Activated T-cell treated with anti-CD3 and anti-CD28 coated beads, Interleukin-2, amount 50 U/mL, for 48 hours (primary cell): ENCODE measurements around the gene SOX8.

Experiments used
- DNase-seq, 2 experiments: peaks; one replicate each; pipeline ENCODE4 v3.0.0-alpha.2; 2020

The SOX8 gene

DNA sequence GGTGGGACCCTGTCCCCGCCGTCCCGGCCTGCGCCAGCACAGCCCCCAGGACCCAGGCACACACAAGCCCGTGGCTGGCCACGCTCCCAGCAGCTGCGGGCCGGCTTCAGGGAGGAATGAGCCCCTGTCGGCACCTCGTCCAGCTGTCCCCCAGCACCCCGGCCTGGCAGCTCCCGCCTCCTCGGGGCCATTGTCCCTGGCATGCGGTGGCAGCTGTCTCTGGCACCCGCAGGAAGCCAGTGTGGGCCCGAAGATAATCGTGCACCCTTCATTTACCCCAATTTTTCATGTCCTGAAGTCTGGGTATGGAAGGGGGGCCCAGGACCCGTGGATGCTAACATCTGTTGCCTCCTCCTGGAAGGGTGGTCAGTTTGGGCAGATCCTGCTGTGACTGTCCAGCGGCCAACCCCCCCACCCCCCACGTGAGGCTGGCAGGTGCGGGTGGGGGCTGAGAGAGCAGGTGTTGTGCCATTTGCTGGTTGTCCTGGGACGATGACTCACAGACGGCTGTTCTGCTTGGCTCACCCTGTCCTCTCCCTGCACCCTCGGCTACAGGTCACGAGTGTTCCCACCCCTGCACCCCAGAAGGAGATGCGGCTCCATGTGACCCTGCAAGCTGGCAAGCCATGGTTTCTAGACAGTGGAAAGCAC, 6.8 kb upstream of the SOX8 start:
- no peak for DNase-seq

DNA sequence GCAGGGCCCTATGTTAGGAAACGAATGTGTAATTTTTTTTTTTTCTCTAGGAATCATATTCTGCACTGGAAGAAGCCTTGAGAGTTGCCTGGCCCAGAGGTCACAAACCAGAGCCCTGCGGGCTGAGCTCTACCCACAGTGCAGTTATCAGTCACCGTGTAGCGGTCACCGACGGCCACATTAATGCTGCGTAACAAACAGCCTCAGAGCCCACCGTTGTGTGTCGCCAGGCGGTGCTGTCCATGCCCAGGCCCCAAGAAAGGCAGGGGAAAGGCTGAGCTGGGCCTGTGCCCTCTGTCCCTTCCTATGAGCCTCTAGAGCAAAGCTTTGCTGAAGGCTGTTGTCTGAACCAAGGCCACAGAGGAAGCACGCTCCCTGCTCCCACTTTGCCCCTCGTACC, 6.3 kb upstream of the SOX8 start:
- no peak for DNase-seq

DNA sequence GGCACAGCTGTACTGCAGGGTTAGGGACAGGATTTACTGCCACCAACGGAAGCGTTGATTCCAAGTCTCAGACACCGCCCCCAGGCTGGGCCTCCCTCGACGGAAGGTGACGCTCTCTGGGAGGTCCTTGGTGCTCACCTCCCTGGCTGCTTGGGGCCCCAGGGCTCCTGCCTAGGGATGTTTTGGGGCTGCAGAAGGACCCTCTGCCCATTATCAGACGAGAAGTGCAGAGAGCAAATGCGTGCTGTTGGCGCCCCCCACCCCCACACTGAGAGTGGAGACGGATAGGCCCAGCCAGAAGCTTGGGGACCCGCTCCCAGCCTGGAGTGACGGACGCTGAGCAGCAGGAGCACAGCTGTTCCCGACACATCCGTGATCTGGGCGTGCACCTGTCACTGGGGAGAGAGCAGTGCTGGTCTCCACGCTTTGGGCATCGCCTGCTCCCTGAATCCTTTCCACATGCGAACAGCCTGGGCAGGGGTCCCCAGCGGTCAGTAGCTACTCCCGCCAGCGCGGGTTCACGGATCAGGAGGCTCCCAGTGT, 5.1 kb upstream of the SOX8 start:
- no peak for DNase-seq

DNA sequence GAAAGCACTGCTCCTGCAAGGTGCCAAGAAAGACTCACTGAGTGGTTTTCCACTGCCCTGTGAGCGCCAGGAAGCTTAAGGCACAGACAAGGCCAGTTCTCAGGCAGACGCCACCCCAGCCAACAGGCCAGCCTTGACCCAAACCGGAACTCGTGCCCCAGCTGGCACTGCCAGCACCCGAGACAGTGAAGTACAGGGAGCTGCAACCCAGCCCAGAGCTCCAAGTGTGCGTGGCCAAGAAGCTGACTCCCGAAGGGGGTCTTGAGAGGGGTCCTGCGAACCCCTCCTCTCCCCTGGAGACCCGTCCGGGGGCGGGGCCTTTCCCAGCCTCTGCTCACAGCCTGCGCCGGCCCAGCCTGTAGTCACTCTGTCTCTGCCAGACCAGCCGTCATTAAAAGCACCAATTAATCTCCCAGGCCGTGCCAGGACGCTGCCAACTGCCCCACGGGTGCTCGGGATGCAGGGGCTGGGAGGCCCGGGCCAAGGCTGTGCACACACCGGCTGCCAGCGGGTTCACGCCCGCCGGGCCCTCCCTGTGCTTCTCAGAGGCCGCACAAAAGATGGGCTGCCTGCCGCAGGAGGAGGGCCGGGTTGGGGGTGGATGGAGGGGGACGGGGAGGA, 4.4 kb upstream of the SOX8 start:
- no peak for DNase-seq

DNA sequence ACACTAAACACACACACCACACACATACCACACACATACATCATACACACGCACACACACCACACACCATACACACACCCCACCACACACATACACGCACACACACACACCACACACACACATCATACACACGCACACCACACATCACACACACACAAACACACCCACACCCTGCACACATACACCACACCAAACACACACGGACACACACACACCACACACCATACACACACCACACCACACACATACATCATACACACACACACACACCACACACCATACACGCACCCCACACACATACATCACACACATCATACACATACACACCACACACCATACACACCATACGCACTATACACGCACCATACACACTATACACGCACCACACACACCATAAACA, 3.7 kb upstream of the SOX8 start:
- DNase-seq: no peak

DNA sequence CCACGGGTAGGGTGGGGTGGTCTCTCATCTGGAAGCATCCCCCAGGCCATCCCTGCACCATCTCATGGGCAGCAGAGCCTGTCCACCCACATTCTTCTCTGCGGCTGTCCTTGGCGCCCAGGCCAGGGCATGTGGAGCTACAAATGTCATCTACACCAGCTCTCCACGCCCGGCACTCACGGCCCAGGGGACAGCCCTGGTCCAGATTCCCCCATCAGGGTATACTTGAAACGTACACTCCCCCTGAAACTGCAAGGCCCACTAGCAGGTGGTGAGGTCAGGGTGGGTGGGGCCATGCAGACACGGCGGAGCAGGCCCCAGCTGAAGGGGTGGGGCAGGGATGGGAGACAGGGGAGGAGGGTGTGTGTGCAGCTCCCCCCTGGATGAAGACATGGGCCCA, 3.2 kb upstream of the SOX8 start:
- no peak for DNase-seq

DNA sequence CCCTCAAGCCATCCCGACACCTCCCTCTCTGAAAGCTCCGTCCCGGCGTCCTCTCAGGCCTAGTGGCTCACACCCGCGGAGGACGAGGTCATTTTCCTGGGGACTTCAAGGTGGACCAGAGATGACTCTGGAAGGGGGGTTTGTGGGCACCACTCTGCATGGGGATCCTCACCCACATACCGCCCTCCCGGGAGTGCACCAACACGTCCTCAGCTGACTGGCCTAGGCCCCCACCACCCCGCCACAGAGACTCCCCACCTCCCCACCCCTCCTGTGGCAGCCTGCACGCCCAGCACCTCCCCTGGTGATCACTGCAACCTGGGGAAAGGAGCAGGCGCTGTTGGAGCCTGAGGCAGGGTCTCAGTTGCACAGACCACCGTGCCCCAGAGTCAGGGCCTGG, 2.4 kb upstream of the SOX8 start:
- no peak for DNase-seq

DNA sequence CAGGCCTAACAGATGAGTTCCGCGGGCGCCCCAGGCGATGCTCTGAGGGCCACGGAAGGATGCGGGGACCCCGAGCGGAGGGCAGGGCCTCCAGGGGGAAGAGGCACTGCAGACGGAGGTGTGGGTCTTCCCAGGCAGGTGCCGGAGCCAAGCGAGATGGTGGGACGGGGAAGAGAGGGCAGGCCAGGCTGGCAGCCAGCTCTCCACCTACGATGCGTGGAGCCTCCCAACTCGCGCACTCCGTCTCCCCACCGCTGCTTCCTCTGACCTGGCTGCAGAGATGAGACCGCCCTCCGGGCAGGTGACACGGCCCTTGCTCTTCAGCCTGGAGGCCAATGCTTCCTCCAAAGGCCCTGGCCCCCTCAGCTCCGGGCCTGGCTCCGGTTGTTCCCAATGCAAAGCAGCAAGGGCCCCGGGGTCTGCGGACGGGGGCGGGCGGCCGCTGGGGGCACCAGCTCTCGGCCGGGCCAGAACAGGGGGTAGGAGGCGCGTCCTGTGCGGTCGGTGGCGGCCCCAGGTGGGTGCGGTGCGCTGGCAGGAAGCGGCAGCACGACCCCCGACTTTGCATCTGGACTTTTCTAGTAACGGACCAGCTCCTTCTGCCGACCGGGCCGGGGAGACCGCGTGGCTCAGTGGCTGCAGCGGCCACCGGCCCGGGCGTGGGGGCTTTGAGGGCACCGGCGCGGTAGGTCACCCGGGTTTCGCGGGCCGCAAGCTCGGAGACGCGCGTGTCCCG, 1.5 kb upstream of the SOX8 start:
- DNase-seq: no peak

DNA sequence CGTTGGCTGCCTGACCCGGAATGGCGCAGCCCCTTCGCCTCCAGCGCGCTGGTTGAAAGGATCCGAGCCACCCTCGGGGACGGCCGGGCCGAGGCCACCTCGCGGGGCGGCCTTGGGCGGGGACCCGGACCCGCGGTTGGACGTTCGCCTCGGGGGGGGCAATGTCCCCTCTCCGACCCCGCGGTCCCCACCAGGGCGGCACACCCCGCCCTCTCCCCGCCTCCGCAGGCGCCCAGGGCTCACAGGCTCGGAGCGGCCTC, 1.0 kb upstream of the SOX8 start:
- DNase-seq: no peak

DNA sequence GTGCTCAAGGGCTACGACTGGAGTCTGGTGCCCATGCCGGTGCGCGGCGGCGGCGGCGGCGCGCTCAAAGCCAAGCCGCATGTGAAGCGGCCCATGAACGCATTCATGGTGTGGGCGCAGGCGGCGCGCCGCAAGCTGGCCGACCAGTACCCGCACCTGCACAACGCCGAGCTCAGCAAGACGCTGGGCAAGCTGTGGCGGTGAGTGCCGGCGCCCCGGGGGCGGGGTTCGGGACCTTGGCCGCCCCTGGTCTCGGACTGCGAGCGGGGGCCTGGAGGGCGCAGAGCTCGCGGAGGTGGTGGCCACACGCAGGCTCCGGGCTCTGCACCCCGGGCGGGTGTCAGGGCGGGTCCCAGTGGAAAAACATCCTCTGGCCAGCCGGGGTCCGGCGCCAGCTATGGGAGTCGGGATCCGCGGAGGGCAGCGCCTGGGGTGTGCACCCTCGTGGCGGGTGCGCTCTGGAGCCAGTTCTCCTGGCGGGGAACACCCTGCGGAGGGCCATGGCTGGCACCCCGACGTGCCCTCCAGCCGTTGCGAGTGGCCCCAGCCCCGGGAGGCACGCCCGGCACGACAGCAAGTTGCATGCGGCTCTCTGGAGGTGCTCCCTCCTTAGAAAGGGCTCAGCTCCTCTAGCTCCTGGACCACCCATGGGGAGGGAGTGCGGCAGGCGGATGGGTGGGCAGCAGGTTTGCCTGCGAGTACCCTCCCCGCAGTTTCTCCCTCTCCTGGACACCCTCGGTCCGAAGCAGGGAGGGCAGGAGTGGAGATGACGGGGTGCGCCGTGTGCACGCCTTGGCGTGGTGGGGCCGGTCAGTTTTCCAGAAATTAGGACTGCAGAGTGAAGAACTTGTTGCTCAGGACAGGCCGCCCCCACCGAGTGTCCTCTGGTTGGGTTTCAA, 824 bp downstream of the SOX8 start:
- DNase-seq: peak in 1 of 2 experiments; percentile 54

DNA sequence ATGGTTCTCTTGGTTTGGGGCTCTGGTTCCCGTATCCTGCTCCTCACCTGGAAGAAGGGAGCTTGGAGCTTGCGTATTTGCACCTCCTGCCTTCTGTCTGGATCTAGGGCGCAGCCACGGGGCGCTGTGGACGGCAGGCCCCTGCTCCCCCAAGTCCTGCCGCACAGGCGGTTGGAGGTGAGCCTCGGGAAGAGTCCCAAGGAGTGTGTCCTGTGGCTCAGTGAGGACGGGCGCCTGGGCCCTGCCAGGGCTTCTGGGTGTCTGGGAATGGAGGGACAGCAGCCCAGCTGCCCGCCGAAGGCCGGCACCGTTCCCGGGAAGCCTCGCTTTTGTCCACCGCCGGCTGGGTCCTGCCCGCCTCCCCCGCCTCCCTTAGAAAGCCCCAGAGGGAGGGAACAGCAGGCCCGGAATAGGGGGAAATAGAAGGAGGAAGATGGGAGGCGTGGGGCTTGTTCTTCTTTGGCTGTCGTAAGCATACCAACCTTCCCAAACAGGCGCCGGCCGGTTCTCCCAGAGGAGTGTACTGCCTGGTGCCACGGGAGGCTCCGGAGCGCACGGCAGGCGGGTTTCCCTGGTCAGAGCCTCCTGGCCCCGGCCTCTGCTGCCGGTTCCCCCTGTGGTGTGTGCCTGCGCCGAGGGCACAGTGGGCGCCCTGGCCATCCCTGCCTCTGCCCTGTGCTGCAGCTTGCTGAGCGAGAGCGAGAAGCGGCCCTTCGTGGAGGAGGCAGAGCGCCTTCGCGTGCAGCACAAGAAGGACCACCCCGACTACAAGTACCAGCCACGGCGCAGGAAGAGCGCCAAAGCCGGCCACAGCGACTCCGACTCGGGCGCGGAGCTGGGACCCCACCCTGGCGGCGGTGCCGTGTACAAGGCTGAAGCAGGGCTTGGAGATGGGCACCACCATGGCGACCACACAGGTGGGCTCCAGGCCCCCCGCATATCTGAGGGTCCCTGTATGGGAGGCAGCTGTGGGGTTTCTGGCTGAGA, 1.8 kb downstream of the SOX8 start:
- no peak for DNase-seq

DNA sequence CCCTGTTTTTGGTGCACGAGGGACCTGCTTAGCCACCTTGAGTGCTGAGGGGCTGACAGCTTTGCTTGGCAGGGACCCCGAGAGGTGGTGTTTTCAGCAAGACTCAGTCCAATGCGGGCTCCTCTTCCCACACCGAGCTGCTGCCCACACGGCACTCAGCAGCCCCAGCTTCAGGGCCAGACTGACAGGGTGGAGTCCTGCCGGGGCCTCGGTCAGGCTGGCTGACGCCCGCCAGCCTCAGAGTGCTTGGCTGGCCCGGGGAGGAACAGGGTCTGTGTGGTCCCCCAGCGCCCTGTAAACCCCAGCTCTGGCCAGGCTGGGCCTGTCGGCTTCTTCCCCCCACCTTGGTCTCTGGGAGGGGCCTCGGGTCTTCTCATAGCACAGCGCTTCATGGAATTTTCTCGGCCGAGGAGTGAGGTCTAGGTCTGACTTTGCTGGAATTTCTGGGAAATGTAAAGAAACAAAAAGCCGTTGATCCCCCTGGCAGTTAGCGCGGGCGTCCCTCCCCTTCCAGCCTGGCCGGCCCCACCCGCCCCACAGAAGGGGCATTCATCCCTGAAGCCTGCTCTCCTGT, 2.6 kb downstream of the SOX8 start:
- DNase-seq: no peak

DNA sequence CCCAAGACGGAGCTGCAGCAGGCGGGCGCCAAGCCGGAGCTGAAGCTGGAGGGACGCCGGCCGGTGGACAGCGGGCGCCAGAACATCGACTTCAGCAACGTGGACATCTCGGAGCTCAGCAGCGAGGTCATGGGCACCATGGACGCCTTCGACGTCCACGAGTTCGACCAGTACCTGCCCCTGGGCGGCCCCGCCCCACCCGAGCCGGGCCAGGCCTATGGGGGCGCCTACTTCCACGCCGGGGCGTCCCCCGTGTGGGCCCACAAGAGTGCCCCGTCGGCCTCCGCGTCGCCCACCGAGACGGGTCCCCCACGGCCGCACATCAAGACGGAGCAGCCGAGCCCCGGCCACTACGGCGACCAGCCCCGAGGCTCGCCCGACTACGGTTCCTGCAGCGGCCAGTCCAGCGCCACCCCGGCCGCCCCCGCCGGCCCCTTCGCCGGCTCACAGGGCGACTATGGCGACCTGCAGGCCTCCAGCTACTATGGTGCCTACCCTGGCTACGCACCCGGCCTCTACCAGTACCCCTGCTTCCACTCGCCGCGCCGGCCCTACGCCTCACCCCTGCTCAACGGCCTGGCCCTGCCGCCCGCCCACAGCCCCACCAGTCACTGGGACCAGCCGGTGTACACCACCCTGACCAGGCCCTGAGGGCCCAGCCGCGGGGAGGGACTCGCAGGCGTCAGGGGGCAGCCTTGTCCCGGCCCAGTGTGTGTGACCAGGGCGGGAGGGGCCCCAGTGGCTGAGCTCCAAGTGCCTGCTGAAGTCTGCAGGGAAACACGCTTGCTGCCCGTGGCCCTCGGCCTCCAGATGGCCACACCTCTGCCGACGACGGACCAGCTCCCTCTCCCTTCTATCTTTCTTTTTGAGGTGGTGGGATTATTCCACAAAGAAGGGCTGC, 3.4 kb downstream of the SOX8 start:
- no peak for DNase-seq

DNA sequence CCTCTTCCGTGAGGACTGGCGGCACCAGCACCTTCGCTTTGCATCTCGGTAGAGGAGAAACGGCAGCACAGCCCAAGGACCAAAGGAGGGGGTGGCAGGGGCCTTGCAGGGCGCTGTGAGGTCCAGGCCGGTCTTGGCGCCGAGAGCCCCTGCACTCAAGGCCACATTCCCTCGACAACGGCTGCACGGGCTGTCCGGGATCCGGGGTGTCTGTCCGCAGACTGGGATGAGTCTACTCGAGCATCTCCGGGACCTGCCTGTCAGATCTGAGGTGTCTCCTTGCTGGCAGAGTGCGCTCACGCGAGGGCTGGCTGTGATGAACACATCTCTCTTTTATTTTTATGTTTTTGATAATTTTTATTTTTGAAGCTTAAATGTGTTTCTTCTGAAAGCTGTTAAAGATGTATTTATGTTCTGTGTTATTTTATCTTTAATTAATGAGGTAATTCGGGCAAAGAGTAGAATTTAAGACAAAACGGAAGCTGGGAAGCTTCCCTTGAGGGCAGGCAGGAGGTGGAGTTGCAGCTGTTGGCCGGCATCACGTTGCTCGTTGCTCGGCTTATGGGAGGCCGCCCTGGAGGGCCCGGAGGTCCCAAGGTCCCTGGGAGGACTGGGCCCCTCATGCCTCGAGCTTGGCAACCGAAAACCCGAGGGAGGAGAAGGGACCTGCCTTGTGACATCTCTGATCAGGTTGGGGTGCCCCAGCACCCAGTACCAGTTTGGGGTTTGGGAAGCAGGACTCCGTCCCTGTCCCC, 4.3 kb downstream of the SOX8 start:
- no peak for DNase-seq

DNA sequence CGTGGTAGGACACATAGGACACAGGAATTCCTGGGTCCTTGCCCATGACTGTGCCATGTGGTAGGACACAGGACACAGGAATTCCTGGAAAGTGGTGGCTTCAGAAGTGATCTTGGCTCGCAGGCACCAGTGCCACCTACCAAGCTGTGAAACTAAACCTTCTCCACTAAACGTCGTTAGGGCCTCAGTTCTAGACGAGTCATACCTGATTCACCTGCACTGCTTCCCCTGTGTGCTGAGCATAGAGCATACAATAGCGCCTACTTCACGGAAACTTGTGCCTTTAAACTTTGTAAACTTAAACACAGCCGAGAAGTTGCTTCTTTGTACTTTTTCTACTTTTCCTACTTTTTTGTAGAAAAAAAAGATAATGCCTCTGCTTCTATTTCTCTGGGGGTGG, 4.8 kb downstream of the SOX8 start:
- no peak for DNase-seq

DNA sequence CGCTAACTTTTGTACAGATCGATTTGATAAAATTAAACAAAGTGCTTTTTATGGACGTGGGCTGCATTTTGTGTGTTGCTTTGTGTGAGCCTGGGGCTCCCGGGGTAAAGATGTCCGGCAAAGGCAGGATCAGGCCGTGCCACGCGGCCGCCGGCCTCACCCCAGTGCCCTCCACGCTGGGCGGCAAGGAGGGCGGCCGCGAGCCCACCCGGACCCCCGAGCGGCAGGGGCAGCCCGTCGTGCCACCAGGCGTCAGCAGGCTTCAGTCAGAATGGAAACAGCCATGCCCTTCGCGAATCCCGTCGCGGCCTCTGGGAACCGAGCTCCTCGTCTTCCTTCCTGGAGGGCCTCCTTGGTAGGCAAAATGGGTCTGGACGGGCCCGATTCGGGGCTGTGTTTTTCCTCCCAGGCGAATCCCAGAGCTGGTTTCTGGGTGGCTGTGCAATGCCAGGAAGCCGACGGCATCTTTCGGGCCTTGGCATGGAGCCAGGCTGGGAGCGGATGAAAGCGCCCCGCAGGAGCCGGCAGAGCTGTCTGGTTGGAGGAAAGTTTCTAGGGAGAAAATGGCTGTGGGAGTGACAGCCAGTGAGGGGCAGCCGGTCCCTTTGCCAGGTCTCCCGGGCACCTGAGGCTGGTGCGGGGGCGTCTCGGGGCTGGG, 5.5 kb downstream of the SOX8 start:
- no peak for DNase-seq

DNA sequence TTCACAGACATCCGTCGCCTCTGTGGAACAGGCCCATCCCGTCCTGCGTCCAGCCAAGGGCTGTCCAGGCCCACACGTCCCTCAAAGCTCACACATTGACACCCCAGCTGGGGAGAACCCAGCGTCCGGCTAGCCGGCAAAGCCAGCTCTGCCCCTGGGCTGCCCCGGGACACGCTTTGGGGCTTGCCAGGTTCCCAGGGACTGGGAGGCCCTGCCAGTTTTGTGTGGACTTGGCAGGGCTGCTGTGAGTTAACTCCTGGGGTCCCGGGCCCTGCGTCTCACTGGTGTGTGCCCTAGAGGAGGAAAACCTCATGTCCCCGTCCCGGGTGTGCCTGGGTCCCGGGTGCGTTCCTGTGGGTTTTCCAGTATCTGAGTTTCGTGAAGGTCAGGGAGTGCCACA, 6.3 kb downstream of the SOX8 start:
- DNase-seq: no peak

DNA sequence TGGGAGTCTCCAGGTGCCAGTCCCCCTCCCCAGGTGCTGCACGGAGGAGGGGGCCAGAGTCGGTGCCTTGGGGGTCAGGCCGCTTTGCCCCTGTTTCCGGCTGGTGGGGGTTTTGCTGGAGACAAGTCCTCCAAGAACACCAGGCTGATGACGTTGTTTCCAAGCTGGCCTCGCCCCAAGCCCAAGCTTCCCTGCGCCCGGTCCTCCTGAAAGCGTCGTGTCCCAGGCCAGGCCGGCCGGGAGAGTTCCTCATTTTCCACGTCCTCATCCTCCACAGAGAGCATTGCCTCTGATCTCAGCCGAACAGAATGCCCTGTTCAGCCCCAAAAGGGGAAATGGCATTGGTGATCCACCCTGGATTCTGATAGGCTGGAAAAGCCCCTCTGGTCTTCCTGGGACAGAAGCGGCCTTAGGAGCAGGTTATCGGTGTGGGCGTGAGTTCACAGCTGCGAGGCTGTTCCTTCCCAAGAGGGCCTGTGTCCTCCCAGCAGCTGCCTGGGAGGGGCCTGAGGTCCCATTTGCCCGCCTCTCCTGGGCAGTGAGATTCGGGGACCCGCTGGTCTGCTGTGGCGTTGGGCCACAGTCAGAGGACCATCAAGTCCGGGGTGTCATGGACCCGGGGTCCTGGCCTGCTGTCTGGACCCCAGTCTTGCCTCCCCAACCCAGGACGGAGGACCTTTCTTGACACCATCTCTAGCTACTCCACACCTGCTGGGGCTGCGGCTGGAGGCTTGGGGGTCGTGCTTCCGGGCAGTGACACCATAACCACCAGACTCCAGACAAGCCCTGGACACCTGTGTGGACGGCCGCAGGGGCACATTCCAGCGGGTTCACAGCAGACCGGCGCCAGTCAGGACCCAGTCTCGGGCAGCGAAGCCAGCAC, 7.1 kb downstream of the SOX8 start:
- DNase-seq: no peak
